Karpas-422 (cell line): Measurements from ENCODE around the gene NOTUM. TPM values are rescaled to one million over a fixed set of nuclear protein-coding genes. Genes with fewer than 3 reads are reported as not detected.
"Not testable (repeated sequence)": the region's sequence is repeated elsewhere in the genome, so short reads cannot be mapped to it uniquely, and the experiment has no call there.

Experiments
- DNase-seq: peaks from one replicate; pipeline ENCODE4 v3.0.0-alpha.2; 2015
- H2AFZ ChIP-seq: fragments of 200-600 bp; sonication (generic); 2 replicates; pipeline ENCODE4 v1.6.1; 2014; ENCODE audit warnings: antibody characterized with exemption, low read length, mixed read lengths
- H3K27ac ChIP-seq: fragments of 200-600 bp; sonication (generic); 2 replicates; pipeline ENCODE4 v1.5.1; 2014; ENCODE audit warnings: mild to moderate bottlenecking, low read length, moderate library complexity
- H3K27me3 ChIP-seq: fragments of 200-600 bp; sonication (generic); 2 replicates; pipeline ENCODE4 v1.6.1; 2014; ENCODE audit warnings: low read length, mixed read lengths
- H3K36me3 ChIP-seq: fragments of 200-600 bp; sonication (generic); 2 replicates; pipeline ENCODE4 v1.6.1; 2014; ENCODE audit warnings: low read length, mixed read lengths; ENCODE audit not compliant: insufficient read depth
- H3K4me1 ChIP-seq: fragments of 200-600 bp; sonication (generic); 2 replicates; pipeline ENCODE4 v1.6.1; 2014; ENCODE audit warnings: mild to moderate bottlenecking, low read length, mixed read lengths
- H3K4me2 ChIP-seq: fragments of 200-600 bp; sonication (generic); 2 replicates; pipeline ENCODE4 v1.6.1; 2014; ENCODE audit warnings: low read length, low read depth, mild to moderate bottlenecking; ENCODE audit not compliant: poor library complexity, severe bottlenecking
- H3K4me3 ChIP-seq: fragments of 200-600 bp; sonication (generic); 2 replicates; pipeline ENCODE4 v1.5.1; 2014; ENCODE audit warnings: mild to moderate bottlenecking, antibody characterized with exemption, low read length, mixed read lengths
- H3K79me2 ChIP-seq: fragments of 200-600 bp; sonication (generic); 2 replicates; pipeline ENCODE4 v1.6.1; 2014; ENCODE audit warnings: mild to moderate bottlenecking, low read length, mixed read lengths
- H3K9ac ChIP-seq: fragments of 200-600 bp; sonication (generic); 2 replicates; pipeline ENCODE4 v1.6.0; 2014; ENCODE audit warnings: low read length
- H3K9me2 ChIP-seq: fragments of 200-600 bp; sonication (generic), shearing (Covaris generic); replicated peaks from 2 replicates; pipeline ENCODE4 v1.6.0; 2014; ENCODE audit warnings: mild to moderate bottlenecking, low read length, moderate library complexity; ENCODE audit not compliant: insufficient read depth
- H3K9me3 ChIP-seq: fragments of 300-700, 200-600 bp; sonication (generic); 2 replicates; pipeline ENCODE4 v1.6.1; 2014; ENCODE audit warnings: low read length, mixed read lengths
- H4K20me1 ChIP-seq: fragments of 200-600 bp; sonication (generic); 2 replicates; pipeline ENCODE4 v1.6.1; 2014; ENCODE audit warnings: mild to moderate bottlenecking, antibody characterized with exemption, low read length, low read depth; ENCODE audit not compliant: insufficient read depth
- total RNA-seq: library from RNA; depleted of rRNA; stranded (reverse); fragments of >200 nt; shearing (Covaris generic); gene quantifications from 2 replicates; pipeline ENCODE4 v1.2.3, GENCODE V29; 2014; ENCODE audit warnings: low replicate concordance

Gene NOTUM
- total RNA-seq, 1 experiment from 2014 or later, result not detected

- no peaks in the 10 kb centered on the region for H3K27me3 ChIP-seq
- H4K20me1 ChIP-seq, result no peaks in the 10 kb centered on the region
- no peaks in the 10 kb centered on the region for H3K9me3 ChIP-seq
These were observed 4.1 kb downstream of the NOTUM start for GRCh38 chr17:81956607-81957589.

GRCh38 chr17:81955756-81956544 is 5.0 kb downstream of the NOTUM start:
- Histone ChIP-seq H3K36me3 (no peaks in the 10 kb centered on the region), H3K9me2 (no peaks in the 10 kb centered on the region), H3K9me3 (no peaks in the 10 kb centered on the region), H3K27ac (no peak overlapping the region), H4K20me1 (no peaks in the 10 kb centered on the region), H3K4me1 (no peaks in the 10 kb centered on the region), H2AFZ (no peak overlapping the region), H3K4me2 (no peak overlapping the region), H3K9ac (no peak overlapping the region), H3K79me2 (no peaks in the 10 kb centered on the region), H3K4me3 (no peak overlapping the region), H3K27me3 (no peaks in the 10 kb centered on the region)
- DNase-seq, result no peak

More at GRCh38 chr17:81956607-81957589, 4.1 kb downstream of the NOTUM start:
- Histone ChIP-seq H3K4me2 (no peak overlapping the region), H2AFZ (no peak overlapping the region), H3K4me3 (no peak overlapping the region), H3K27ac (no peak overlapping the region), H3K9ac (no peak overlapping the region), H3K79me2 (no peaks in the 10 kb centered on the region), H3K4me1 (no peaks in the 10 kb centered on the region), H3K9me2 (no peaks in the 10 kb centered on the region), H3K36me3 (no peaks in the 10 kb centered on the region)
- no peak for DNase-seq

- Histone ChIP-seq H3K27me3 (no peaks in the 10 kb centered on the region), H3K4me3 (no peak overlapping the region), H3K4me1 (no peaks in the 10 kb centered on the region), H4K20me1 (no peaks in the 10 kb centered on the region), H3K27ac (no peak overlapping the region), H3K9ac (no peak overlapping the region), H2AFZ (no peak overlapping the region), H3K4me2 (no peak overlapping the region), H3K9me3 (no peaks in the 10 kb centered on the region), H3K9me2 (no peaks in the 10 kb centered on the region), H3K79me2 (no peaks in the 10 kb centered on the region), H3K36me3 (no peaks in the 10 kb centered on the region)
- no peak for DNase-seq
These were observed 5.8 kb downstream of the NOTUM start for GRCh38 chr17:81955058-81955681.

- Histone ChIP-seq H3K36me3 (no peaks in the 10 kb centered on the region), H3K9ac (no peak overlapping the region), H3K9me2 (no peaks in the 10 kb centered on the region)
These were observed 6.6 kb downstream of the NOTUM start for GRCh38 chr17:81954131-81955057.

GRCh38 chr17:81953443-81953842 is 7.5 kb downstream of the NOTUM start:
- H3K36me3 ChIP-seq, H3K79me2 ChIP-seq, H2AFZ ChIP-seq, H3K9me3 ChIP-seq, H3K4me2 ChIP-seq, H3K4me1 ChIP-seq, H3K27me3 ChIP-seq, H3K9me2 ChIP-seq, H3K27ac ChIP-seq, H4K20me1 ChIP-seq, H3K4me3 ChIP-seq, DNase-seq, H3K9ac ChIP-seq: not testable (repeated sequence)

More at GRCh38 chr17:81954131-81955057, 6.6 kb downstream of the NOTUM start:
- Histone ChIP-seq H4K20me1 (no peaks in the 10 kb centered on the region), H3K4me1 (no peaks in the 10 kb centered on the region), H3K4me2 (no peak overlapping the region), H3K27ac (no peak overlapping the region), H3K9me3 (no peaks in the 10 kb centered on the region), H3K4me3 (no peak overlapping the region), H3K79me2 (no peaks in the 10 kb centered on the region), H3K27me3 (no peaks in the 10 kb centered on the region), H2AFZ (no peak overlapping the region)
- no peak for DNase-seq

- Histone ChIP-seq H3K4me1 (no peaks in the 10 kb centered on the region), H2AFZ (no peak overlapping the region), H3K9me3 (no peaks in the 10 kb centered on the region), H3K27me3 (no peaks in the 10 kb centered on the region), H3K9ac (no peak overlapping the region), H3K79me2 (no peaks in the 10 kb centered on the region), H4K20me1 (no peaks in the 10 kb centered on the region), H3K4me2 (no peak overlapping the region), H3K9me2 (no peaks in the 10 kb centered on the region), H3K4me3 (no peak overlapping the region), H3K36me3 (no peaks in the 10 kb centered on the region), H3K27ac (no peak overlapping the region)
- DNase-seq, result no peak
These were observed 8.2 kb downstream of the NOTUM start for GRCh38 chr17:81952792-81953228.

GRCh38 chr17:81951785-81952684 is 9.0 kb downstream of the NOTUM start:
- Histone ChIP-seq H3K9me2 (no peaks in the 10 kb centered on the region), H3K27ac (no peak overlapping the region), H3K36me3 (no peaks in the 10 kb centered on the region), H3K79me2 (no peaks in the 10 kb centered on the region), H4K20me1 (no peaks in the 10 kb centered on the region), H2AFZ (no peak overlapping the region), H3K9ac (no peak overlapping the region), H3K4me1 (no peaks in the 10 kb centered on the region), H3K4me2 (no peak overlapping the region), H3K9me3 (no peaks in the 10 kb centered on the region), H3K27me3 (no peaks in the 10 kb centered on the region), H3K4me3 (no peak overlapping the region)
- no peak for DNase-seq
